Mucosa of descending colon (tissue), 3 donors: ENCODE measurements around the gene AGBL3. TPM values are rescaled to one million over a fixed set of nuclear protein-coding genes. Genes with fewer than 3 reads are reported as not detected.

Experiments used
- ATAC-seq: fragments of 200-7000 bp; cut with Tn5 transposase; one replicate; pipeline ENCODE4 v1.9.1; 2020; ENCODE audit warnings: mild to moderate bottlenecking, moderate library complexity
- DNase-seq, 3 donors: peaks; one replicate each; pipeline ENCODE4 v3.0.0-alpha.2; 2020
- H3K36me3 ChIP-seq: fragments of 200-600 bp; one replicate; pipeline ENCODE4 v1.8.0; 2021; ENCODE audit warnings: low read depth, mild to moderate bottlenecking
- H3K4me1 ChIP-seq: fragments of 200-600 bp; one replicate; pipeline ENCODE4 v1.8.0; 2021; ENCODE audit warnings: low read depth, mild to moderate bottlenecking
- H3K4me3 ChIP-seq: fragments of 200-600 bp; one replicate; pipeline ENCODE4 v1.8.0; 2021; ENCODE audit warnings: mild to moderate bottlenecking
- H3K9me3 ChIP-seq: fragments of 200-600 bp; one replicate; pipeline ENCODE4 v1.8.0; 2021; ENCODE audit warnings: mild to moderate bottlenecking
- intact Hi-C, 2 donors: fragments of 100-400 bp; cut with DNase I in 1 of 2; cut with micrococcal nuclease in 1 of 2; formaldehyde crosslinking; loops; one replicate each; pipeline versions ENCODE4 v1.11.0 to v1.11.1; 2022; cut with DNase I, micrococcal nuclease
- total RNA-seq, 3 donors: library from RNA; stranded (reverse); fragmentation: NEBNext Ultra II Directional in 2 of 3; extraction: Animal tissue kit (Norgen Biotek cat#: 25700) in 2 of 3; gene quantifications; one replicate each; pipeline versions ENCODE4 v1.2.1 to v1.2.4, GENCODE V29; 2021 to 2023
- TF ChIP-seq, protein P1 (sequence below): fragments of 200-600 bp; IDR thresholded peaks from one replicate; pipeline ENCODE4 v1.8.0; 2022; ENCODE audit warnings: antibody characterized with exemption, mild to moderate bottlenecking
- donor health status: DM: no; HTN: no; CAD: no; lungs with moderate emphysema.
- donor health status: DM: no; HTN: no; CAD: no.
- donor health status: DM: no; HTN: yes; CAD: no.

Gene AGBL3
- total RNA-seq, 3 donors from 2014 or later, result 1.6 to 2.5 (median 1.9) TPM

- no peak for DNase-seq
- Histone ChIP-seq H3K4me3 (no peak overlapping the region), H3K4me1 (no peaks in the 10 kb centered on the region), H3K9me3 (peaks cover 15% of the 10 kb centered on the region), H3K36me3 (no peaks in the 10 kb centered on the region)
- ATAC-seq, result no peak
- intact Hi-C loops, result no loop called here
- TF ChIP-seq, protein P1, sequence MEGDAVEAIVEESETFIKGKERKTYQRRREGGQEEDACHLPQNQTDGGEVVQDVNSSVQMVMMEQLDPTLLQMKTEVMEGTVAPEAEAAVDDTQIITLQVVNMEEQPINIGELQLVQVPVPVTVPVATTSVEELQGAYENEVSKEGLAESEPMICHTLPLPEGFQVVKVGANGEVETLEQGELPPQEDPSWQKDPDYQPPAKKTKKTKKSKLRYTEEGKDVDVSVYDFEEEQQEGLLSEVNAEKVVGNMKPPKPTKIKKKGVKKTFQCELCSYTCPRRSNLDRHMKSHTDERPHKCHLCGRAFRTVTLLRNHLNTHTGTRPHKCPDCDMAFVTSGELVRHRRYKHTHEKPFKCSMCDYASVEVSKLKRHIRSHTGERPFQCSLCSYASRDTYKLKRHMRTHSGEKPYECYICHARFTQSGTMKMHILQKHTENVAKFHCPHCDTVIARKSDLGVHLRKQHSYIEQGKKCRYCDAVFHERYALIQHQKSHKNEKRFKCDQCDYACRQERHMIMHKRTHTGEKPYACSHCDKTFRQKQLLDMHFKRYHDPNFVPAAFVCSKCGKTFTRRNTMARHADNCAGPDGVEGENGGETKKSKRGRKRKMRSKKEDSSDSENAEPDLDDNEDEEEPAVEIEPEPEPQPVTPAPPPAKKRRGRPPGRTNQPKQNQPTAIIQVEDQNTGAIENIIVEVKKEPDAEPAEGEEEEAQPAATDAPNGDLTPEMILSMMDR, result no peak
These were observed 172.6 kb downstream of the AGBL3 start for GRCh38 chr7:135158874-135159273.

DNA sequence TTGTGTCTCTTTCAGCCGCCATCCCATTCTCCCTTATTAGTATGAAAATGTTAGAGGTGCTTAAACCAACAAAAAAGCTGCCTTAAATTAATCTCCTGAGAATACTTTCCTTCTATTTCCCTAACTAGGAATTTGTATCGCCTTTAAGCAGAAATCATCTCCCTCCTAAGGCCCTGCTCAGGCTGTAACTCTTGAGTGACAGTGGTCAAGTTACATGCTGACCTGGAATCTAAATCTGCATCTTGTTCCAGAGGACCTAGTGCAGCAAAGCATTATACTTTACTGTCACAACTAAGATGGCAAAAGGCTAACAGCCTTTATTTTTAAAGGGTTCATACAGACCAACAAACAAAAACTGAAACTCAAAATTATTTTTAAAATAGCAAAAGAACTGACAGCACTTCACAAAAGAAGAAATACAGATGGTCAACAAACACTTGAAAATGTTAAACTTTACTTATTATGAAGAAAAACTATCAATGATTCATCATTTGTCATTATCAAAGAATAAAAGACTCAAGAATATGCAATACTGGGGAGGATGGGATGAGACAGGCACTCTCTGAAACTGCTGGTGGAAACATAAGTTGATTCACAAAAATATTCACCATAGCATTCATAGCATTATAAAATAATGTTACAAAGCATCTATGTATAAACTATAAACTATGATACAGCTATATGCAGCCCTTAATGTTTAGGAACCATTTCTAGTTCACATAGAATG lies 173.2 kb downstream of the AGBL3 start:
- no peaks in the 10 kb centered on the region for H3K4me1 ChIP-seq

DNA sequence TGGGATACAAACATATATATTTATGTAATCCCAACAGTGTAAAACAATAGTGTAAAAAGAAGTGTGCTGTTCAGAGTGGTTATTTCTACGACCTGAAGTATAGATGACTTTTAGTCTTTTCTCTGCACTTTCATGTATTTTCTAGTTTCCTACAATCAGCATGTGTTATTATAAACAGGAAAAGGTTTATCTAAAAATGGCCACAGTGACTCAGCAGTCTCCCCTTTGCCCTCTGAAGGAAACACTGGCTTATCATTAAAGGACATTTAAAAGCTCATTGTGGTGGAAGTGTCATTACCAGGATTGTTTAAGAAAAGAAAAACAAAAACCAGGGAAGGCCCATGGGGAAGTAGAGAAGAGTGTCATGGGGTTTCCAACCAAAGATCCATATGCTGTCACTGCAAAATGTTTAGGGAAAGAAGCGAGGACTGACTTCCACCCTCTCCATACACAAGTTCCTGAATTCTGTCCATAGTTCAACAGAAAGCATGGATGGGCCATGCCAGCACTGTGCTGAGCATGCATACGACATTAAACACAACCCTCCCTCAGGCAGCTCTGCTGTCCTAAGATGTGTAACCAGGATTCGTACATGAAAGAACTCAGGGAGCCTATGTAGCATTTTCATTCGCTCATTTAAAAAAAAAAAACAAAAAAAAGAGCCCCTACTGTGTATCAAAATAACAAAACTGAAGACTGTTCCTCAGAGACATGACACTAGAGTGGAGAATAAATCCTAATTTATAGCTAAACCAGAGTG lies 174.0 kb downstream of the AGBL3 start:
- DNase-seq (no peak), ATAC-seq (peak; percentile 62)
- Histone ChIP-seq H3K9me3 (peaks cover 12% of the 10 kb centered on the region), H3K4me3 (no peak overlapping the region), H3K4me1 (no peaks in the 10 kb centered on the region), H3K36me3 (no peaks in the 10 kb centered on the region)
- intact Hi-C loops, result loop anchor here (5.0 to 10.0 kb wide), 2 partner anchors 195 to 408 kb away; no protein-coding TSS in a partner anchor
- TF ChIP-seq, protein P1, result no peak

More for the DNA sequence above, 173.2 kb downstream of the AGBL3 start:
- Histone ChIP-seq H3K36me3 (no peaks in the 10 kb centered on the region), H3K9me3 (peaks cover 15% of the 10 kb centered on the region), H3K4me3 (no peak overlapping the region)
- TF ChIP-seq, protein P1, result no peak
- intact Hi-C loops, result loop anchor here (5.0 to 10.0 kb wide), 2 partner anchors 195 to 407 kb away; no protein-coding TSS in a partner anchor
- ATAC-seq (no peak), DNase-seq (no peak)

GRCh38 chr7:135160858-135161653 lies 174.7 kb downstream of the AGBL3 start:
- peak; percentile 11 for ATAC-seq
- Histone ChIP-seq H3K4me3 (no peak overlapping the region), H3K4me1 (no peaks in the 10 kb centered on the region), H3K36me3 (no peaks in the 10 kb centered on the region), H3K9me3 (peaks cover 7% of the 10 kb centered on the region)
- intact Hi-C loops, result loop anchor here (5.0 to 10.0 kb wide), 2 partner anchors 196 to 409 kb away; no protein-coding TSS in a partner anchor
- no peak for DNase-seq
- TF ChIP-seq, protein P1, result no peak

DNA sequence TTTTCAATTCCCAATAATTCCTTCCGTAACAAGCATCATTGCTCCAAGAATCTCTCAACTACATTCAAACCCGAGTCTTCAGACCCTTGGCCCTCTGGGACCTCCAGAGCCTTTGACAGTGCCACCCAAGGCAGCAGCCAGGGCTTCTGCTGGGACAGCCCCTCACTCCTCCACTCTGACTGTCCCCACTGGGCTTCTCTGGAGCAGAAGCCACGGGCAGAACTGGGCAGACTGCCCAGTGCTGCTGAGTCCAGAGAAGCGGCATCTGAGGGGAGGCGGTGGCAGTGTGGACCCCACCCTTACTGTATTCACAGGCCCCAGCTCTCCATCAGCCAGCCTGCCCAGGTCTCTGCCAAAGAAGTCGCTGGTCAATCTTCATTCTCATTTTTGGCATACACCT lies 175.4 kb downstream of the AGBL3 start:
- intact Hi-C loops, result loop anchor here (5.0 to 10.0 kb wide), 2 partner anchors 197 to 409 kb away; no protein-coding TSS in a partner anchor
- no peaks in the 10 kb centered on the region for H3K4me1 ChIP-seq
- peaks cover 2% of the 10 kb centered on the region for H3K36me3 ChIP-seq
- TF ChIP-seq, protein P1, result no peak
- no peak for ATAC-seq
- no peak overlapping the region for H3K4me3 ChIP-seq
- DNase-seq, result no peak
- peaks cover 2% of the 10 kb centered on the region for H3K9me3 ChIP-seq
